HL-60 (cell line): Measurements from ENCODE around the gene ZNRF3.

Experiments used
- DNase-seq, 2 experiments: peaks; one replicate each; pipeline ENCODE4 v3.0.0-alpha.2; 2010 to 2020; ENCODE audit warnings: low read depth in 1 of 2, low spot score in 1 of 2
- H3K27ac ChIP-seq: fragments of 250-450 bp; sonication (Bioruptor Pico); replicated peaks from 2 replicates; pipeline ENCODE4 v1.5.1; 2020; ENCODE audit warnings: mild to moderate bottlenecking, moderate library complexity
- H3K27me3 ChIP-seq: fragments of 250-450 bp; sonication (Bioruptor Pico); 2 replicates; pipeline ENCODE4 v1.5.1; 2021; ENCODE audit warnings: mild to moderate bottlenecking, moderate library complexity; ENCODE audit not compliant: insufficient read depth, poor library complexity, severe bottlenecking
- H3K4me3 ChIP-seq: replicated peaks from 2 replicates; pipeline ENCODE4 v1.5.1; 2011; ENCODE audit warnings: mild to moderate bottlenecking, control low read depth, low read length; ENCODE audit not compliant: insufficient read depth
- GABPA ChIP-seq: IDR thresholded peaks from 2 replicates; pipeline ENCODE4 v1.6.1; 2012; ENCODE audit warnings: low read depth
- POLR2AphosphoS5 ChIP-seq: IDR thresholded peaks from 2 replicates; pipeline ENCODE4 v1.6.1; 2012; ENCODE audit warnings: low read depth
- SPI1 ChIP-seq: IDR thresholded peaks from 2 replicates; pipeline ENCODE4 v1.6.1; 2012; ENCODE audit warnings: low read depth, mild to moderate bottlenecking, borderline replicate concordance
- TF ChIP-seq, protein P1 (sequence below): IDR thresholded peaks from 2 replicates; pipeline ENCODE4 v1.6.1; 2012; ENCODE audit warnings: low read depth; ENCODE audit not compliant: insufficient replicate concordance
- TF ChIP-seq, protein P2 (sequence below): IDR thresholded peaks from one replicate; pipeline ENCODE4 v1.5.1; 2011; ENCODE audit warnings: low read length, control low read depth, inconsistent platforms; ENCODE audit not compliant: insufficient read depth

Gene ZNRF3

DNA sequence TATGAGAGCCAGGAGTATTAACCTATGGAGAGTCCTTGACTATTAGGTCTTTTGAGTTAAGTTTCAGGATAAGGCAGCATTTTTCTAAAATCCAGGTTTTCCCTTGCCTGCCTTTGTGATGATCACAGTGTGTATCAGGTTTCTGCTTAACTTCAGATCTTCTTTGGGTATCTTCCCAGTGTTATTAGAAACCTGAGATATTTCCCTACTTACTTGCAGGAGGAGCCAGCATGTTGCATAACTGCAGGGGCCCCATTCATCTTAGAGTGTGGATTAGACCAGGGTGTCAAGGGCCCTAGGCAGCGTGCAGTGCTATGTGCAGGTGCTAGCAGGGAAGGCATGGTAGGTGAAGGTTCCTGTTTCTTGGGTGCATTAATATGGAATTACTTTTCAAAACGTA lies 69.5 kb downstream of the ZNRF3 start:
- H3K27me3 ChIP-seq = no peaks in the 10 kb centered on the region
- no peak for TF ChIP-seq GABPA
- TF ChIP-seq, protein P1, sequence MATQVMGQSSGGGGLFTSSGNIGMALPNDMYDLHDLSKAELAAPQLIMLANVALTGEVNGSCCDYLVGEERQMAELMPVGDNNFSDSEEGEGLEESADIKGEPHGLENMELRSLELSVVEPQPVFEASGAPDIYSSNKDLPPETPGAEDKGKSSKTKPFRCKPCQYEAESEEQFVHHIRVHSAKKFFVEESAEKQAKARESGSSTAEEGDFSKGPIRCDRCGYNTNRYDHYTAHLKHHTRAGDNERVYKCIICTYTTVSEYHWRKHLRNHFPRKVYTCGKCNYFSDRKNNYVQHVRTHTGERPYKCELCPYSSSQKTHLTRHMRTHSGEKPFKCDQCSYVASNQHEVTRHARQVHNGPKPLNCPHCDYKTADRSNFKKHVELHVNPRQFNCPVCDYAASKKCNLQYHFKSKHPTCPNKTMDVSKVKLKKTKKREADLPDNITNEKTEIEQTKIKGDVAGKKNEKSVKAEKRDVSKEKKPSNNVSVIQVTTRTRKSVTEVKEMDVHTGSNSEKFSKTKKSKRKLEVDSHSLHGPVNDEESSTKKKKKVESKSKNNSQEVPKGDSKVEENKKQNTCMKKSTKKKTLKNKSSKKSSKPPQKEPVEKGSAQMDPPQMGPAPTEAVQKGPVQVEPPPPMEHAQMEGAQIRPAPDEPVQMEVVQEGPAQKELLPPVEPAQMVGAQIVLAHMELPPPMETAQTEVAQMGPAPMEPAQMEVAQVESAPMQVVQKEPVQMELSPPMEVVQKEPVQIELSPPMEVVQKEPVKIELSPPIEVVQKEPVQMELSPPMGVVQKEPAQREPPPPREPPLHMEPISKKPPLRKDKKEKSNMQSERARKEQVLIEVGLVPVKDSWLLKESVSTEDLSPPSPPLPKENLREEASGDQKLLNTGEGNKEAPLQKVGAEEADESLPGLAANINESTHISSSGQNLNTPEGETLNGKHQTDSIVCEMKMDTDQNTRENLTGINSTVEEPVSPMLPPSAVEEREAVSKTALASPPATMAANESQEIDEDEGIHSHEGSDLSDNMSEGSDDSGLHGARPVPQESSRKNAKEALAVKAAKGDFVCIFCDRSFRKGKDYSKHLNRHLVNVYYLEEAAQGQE = no peak
- TF ChIP-seq SPI1 = no peak
- no peak for TF ChIP-seq POLR2AphosphoS5
- TF ChIP-seq, protein P2, sequence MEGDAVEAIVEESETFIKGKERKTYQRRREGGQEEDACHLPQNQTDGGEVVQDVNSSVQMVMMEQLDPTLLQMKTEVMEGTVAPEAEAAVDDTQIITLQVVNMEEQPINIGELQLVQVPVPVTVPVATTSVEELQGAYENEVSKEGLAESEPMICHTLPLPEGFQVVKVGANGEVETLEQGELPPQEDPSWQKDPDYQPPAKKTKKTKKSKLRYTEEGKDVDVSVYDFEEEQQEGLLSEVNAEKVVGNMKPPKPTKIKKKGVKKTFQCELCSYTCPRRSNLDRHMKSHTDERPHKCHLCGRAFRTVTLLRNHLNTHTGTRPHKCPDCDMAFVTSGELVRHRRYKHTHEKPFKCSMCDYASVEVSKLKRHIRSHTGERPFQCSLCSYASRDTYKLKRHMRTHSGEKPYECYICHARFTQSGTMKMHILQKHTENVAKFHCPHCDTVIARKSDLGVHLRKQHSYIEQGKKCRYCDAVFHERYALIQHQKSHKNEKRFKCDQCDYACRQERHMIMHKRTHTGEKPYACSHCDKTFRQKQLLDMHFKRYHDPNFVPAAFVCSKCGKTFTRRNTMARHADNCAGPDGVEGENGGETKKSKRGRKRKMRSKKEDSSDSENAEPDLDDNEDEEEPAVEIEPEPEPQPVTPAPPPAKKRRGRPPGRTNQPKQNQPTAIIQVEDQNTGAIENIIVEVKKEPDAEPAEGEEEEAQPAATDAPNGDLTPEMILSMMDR = no peak
- no peak overlapping the region for H3K27ac ChIP-seq
- no peak overlapping the region for H3K4me3 ChIP-seq
- peak in 1 of 2 experiments; percentile 29 for DNase-seq

DNA sequence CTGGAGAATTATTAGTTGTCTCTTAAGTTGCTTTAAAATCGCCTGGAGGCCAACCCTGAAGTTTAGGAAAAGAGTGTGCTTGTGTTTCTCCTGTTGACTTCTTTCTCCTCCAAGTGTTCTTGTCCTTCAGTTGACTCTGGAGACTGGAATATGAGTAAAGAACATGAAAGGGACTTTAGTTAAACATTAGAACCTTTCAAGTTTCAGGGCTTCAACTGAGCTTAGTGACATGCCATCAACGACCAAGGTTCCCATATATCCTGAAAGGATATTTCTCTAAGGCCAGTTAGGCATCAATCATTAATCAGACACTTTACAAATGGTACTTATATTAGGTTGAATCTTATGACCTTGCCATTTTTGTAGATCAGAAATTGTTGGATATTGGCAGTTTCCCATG lies 70.0 kb downstream of the ZNRF3 start:
- H3K27me3 ChIP-seq = no peaks in the 10 kb centered on the region
- TF ChIP-seq, protein P1 = no peak
- no peak overlapping the region for H3K27ac ChIP-seq

DNA sequence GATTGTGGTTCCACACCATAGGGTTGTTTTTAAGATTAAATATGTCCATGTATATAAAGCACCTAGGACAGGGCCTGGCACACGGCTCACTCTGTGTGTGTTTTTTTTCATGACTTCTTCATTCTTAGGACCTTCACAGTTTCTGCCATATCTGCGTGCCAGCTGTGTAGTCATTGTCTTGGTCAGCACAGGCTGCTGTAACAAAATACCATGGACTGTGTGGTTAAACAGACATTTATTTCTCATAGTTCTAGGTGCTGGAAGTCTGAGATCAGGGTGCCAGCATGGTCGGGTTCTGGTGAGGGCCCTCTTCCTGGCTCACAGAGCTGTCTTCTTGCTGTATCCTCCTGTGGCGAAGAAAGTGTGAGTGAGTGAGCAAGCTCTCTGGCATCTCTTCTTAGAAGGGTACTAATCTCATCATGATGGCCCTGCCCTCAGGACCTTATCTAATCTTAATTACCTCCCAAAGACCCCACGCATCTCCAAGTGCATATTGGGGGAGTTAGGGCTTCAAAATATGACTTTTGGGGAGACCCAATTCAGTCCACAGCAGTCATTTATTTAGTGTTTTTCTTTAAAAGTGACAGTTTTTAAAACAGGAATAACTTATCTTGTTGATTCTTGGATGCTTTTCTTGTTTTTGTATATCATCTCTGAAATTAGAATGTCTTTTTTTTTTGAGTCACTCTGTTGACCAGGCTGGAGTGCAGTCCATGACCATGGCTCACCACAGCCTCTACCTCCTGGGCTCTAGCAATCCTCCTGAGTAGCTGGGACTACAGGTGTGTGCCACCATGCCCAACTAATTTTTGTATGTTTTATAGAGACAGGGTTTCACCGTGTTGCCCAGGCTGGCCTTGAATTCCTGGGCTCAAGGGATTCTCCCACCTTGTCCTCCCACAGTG lies 70.9 kb downstream of the ZNRF3 start:
- H3K27ac ChIP-seq = no peak overlapping the region
- TF ChIP-seq POLR2AphosphoS5 (no peak), SPI1 (no peak), GABPA (no peak)
- TF ChIP-seq, protein P1 = peak; percentile 62
- TF ChIP-seq, protein P2 = no peak
- no peak for DNase-seq
- no peak overlapping the region for H3K4me3 ChIP-seq
- H3K27me3 ChIP-seq = no peaks in the 10 kb centered on the region

More for the DNA sequence above, 70.0 kb downstream of the ZNRF3 start:
- H3K4me3 ChIP-seq = no peak overlapping the region
- DNase-seq = no peak
